GM10266 (cell line): Measurements from ENCODE around the gene STMN1.

Source experiments
- DNase-seq: peaks from one replicate; pipeline ENCODE4 v3.0.0; 2012; ENCODE audit errors: extremely low spot score
- TF ChIP-seq, protein P1 (sequence below): IDR thresholded peaks from 2 replicates; pipeline ENCODE4 v1.5.1; 2012; ENCODE audit warnings: mild to moderate bottlenecking, low read depth; ENCODE audit not compliant: control insufficient read depth, insufficient read depth; ENCODE audit errors: missing control alignments

STMN1 gene

DNA sequence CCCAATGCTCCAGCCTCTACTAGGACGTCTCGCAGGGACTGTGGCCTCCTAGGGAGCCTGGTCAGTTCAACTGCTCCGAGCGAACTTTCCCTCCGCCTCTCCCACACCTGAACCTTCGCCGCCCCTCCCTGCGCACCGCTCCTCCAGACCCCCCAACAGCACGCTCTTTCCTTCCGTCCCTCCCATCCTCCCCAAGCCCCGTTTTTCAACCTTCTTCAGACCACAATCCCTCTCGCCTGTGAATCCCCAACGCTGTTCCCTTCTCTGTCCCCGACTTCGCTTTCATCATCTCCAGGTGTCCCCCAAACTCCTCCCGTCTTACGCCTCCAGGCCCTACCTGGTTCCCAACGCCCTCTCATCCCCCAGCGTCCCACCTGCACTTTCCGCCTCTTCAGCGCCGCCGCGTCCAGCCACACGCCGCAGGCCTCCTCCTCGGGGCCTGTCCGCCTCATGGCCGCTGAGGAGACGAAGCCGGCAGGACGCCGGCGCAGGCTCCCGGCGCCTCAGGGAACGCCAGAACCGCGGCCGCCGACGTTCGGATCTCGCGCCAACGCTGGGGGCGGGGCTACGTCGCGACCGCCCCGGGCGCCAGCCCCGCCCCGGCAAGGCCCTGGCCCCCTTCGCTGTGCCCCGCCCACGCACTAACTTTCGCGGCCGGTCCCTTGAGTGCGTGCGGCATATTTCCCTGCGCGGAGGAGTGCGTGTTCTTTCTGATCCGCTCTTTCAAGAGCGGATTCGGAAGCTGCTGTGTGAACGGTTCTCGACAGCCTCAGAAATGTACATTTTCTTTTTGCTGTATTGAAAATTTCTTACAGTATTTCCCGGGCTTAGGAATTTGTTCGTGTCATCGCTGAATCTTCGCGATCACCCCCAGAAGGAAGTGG lies 47.1 kb downstream of the STMN1 start, which contains the start of gene AUNIP:
Gene AUNIP, minus strand, starts transcription at position 552 of the 884 bp plus-strand sequence. Its CDS starts 100 bp downstream, at position 452.
- TF ChIP-seq, protein P1, sequence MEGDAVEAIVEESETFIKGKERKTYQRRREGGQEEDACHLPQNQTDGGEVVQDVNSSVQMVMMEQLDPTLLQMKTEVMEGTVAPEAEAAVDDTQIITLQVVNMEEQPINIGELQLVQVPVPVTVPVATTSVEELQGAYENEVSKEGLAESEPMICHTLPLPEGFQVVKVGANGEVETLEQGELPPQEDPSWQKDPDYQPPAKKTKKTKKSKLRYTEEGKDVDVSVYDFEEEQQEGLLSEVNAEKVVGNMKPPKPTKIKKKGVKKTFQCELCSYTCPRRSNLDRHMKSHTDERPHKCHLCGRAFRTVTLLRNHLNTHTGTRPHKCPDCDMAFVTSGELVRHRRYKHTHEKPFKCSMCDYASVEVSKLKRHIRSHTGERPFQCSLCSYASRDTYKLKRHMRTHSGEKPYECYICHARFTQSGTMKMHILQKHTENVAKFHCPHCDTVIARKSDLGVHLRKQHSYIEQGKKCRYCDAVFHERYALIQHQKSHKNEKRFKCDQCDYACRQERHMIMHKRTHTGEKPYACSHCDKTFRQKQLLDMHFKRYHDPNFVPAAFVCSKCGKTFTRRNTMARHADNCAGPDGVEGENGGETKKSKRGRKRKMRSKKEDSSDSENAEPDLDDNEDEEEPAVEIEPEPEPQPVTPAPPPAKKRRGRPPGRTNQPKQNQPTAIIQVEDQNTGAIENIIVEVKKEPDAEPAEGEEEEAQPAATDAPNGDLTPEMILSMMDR = no peak
- peak; percentile 97 for DNase-seq

GRCh38 chr1:25858494-25858893 lies 47.7 kb downstream of the STMN1 start:
- no peak for DNase-seq
- TF ChIP-seq, protein P1 = no peak

DNA sequence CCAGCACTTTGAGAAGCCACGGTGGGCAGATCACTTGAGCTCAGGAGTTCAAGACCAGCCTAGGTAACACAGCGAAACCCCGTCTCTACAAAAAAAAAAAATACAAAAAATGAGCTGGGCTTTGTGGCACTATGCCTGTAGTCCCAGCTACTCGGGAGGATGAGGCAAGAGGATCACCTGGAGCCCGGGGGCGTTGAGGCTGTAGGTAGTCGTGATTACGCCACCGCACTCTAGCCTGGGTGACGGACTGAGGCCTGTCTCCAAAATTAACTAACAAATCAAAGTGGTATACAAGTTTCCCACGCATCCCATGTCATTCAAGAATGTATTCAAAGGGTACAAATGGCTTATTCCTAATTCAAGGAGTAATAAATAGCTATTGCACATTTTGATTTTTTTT lies 49.4 kb downstream of the STMN1 start:
- no peak for DNase-seq

GRCh38 chr1:25854554-25854953 lies 51.7 kb downstream of the STMN1 start:
- TF ChIP-seq, protein P1 = no peak
- DNase-seq = no peak

More for the DNA sequence above, 49.4 kb downstream of the STMN1 start:
- TF ChIP-seq, protein P1 = no peak
